Measurements from ENCODE around the gene PSMB7.
"Not testable (repeated sequence)": the region's sequence is repeated elsewhere in the genome, so short reads cannot be mapped to it uniquely, and the experiment has no call there.

Gene PSMB7

GRCh38 chr9:124426361-124426760 lies 11.1 kb upstream of the PSMB7 start:
- H3K36me3 ChIP-seq (ENCODE audit: control insufficient read depth, insufficient read depth, low read length) = no peaks in the 10 kb centered on the region
- H3K27me3 ChIP-seq (ENCODE audit: control insufficient read depth, insufficient read depth, low read length) = peaks cover 6% of the 10 kb centered on the region; the same call in 1 of the 2 replicates
- H3K9me3 ChIP-seq (ENCODE audit: control insufficient read depth, insufficient read depth, low read depth, low read length) = no peaks in the 10 kb centered on the region
- no peak overlapping the region for H3K27ac ChIP-seq (ENCODE audit: low read depth, low read length)
- no peak overlapping the region for H3K9ac ChIP-seq (ENCODE audit: low read length)
- H3K4me1 ChIP-seq (ENCODE audit: control insufficient read depth, insufficient read depth, low read length) = no peaks in the 10 kb centered on the region
- H3K4me3 ChIP-seq (ENCODE audit: low read depth, low read length) = no peak overlapping the region

- not testable (repeated sequence) for H3K9ac ChIP-seq (ENCODE audit: low read length); H3K27me3 ChIP-seq (ENCODE audit: control insufficient read depth, insufficient read depth, low read length); H3K4me3 ChIP-seq (ENCODE audit: low read depth, low read length); H3K9me3 ChIP-seq (ENCODE audit: control insufficient read depth, insufficient read depth, low read depth, low read length); H3K4me1 ChIP-seq (ENCODE audit: control insufficient read depth, insufficient read depth, low read length); H3K27ac ChIP-seq (ENCODE audit: low read depth, low read length); H3K36me3 ChIP-seq (ENCODE audit: control insufficient read depth, insufficient read depth, low read length)
Observed at GRCh38 chr9:124425733-124426132, 10.5 kb upstream of the PSMB7 start.

- Histone ChIP-seq H3K9me3 (ENCODE audit: control insufficient read depth, insufficient read depth, low read depth, low read length) (no peaks in the 10 kb centered on the region), H3K4me1 (ENCODE audit: control insufficient read depth, insufficient read depth, low read length) (no peaks in the 10 kb centered on the region), H3K27me3 (ENCODE audit: control insufficient read depth, insufficient read depth, low read length) (peaks cover 6% of the 10 kb centered on the region; the same call in 1 of the 2 replicates), H3K4me3 (ENCODE audit: low read depth, low read length) (no peak overlapping the region), H3K9ac (ENCODE audit: low read length) (no peak overlapping the region), H3K36me3 (ENCODE audit: control insufficient read depth, insufficient read depth, low read length) (no peaks in the 10 kb centered on the region), H3K27ac (ENCODE audit: low read depth, low read length) (no peak overlapping the region)
Observed at GRCh38 chr9:124423591-124423990, 8.3 kb upstream of the PSMB7 start.

- H3K9me3 ChIP-seq (ENCODE audit: control insufficient read depth, insufficient read depth, low read depth, low read length) = no peaks in the 10 kb centered on the region
- no peak overlapping the region for H3K27ac ChIP-seq (ENCODE audit: low read depth, low read length)
- H3K4me1 ChIP-seq (ENCODE audit: control insufficient read depth, insufficient read depth, low read length) = no peaks in the 10 kb centered on the region
- no peak overlapping the region for H3K9ac ChIP-seq (ENCODE audit: low read length)
- no peaks in the 10 kb centered on the region for H3K36me3 ChIP-seq (ENCODE audit: control insufficient read depth, insufficient read depth, low read length)
- no peak overlapping the region for H3K4me3 ChIP-seq (ENCODE audit: low read depth, low read length)
- H3K27me3 ChIP-seq (ENCODE audit: control insufficient read depth, insufficient read depth, low read length) = peaks cover 6% of the 10 kb centered on the region; the same call in 1 of the 2 replicates
Observed at GRCh38 chr9:124423155-124423554, 7.9 kb upstream of the PSMB7 start.

GRCh38 chr9:124420991-124421543 lies 5.8 kb upstream of the PSMB7 start:
- Histone ChIP-seq H3K9ac (ENCODE audit: low read length) (no peak overlapping the region), H3K27me3 (ENCODE audit: control insufficient read depth, insufficient read depth, low read length) (peaks cover 6% of the 10 kb centered on the region; the same call in 1 of the 2 replicates), H3K9me3 (ENCODE audit: control insufficient read depth, insufficient read depth, low read depth, low read length) (no peaks in the 10 kb centered on the region), H3K4me1 (ENCODE audit: control insufficient read depth, insufficient read depth, low read length) (no peaks in the 10 kb centered on the region; the same call in 1 of the 2 replicates), H3K4me3 (ENCODE audit: low read depth, low read length) (no peak overlapping the region), H3K27ac (ENCODE audit: low read depth, low read length) (no peak overlapping the region), H3K36me3 (ENCODE audit: control insufficient read depth, insufficient read depth, low read length) (no peaks in the 10 kb centered on the region)

DNA sequence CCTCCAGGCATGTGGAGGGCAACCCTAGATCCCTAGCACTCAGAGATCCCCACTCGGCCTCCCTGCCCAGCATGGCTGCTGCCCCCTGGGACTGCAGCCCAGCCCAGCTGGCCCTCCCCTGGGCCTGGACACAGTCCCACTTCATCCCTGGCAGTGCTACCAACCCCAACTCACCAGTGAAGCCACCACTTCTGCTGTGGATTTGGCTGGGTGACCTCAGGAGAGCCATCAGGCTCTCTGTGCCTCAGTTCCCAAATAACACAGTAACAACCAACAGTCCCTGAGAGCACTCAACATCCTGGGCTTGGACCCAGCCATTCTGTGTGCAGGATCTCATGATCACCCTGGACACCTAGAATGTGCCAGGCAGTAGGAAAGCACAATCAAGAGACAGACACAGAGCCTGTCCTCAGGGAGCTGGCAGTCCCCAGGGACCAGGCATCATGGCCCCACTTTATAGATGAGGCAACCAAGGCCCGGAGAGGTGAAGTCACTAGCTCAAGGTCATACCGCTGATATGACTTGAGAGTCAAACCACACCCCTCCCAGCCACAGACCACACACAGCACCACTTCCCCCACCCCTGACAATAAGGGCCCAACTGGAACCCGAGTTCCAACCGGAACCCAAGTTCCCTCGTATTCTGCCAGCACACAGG lies 4.7 kb upstream of the PSMB7 start:
- Histone ChIP-seq H3K4me3 (ENCODE audit: low read depth, low read length) (no peak overlapping the region), H3K9me3 (ENCODE audit: control insufficient read depth, insufficient read depth, low read depth, low read length) (no peaks in the 10 kb centered on the region), H3K36me3 (ENCODE audit: control insufficient read depth, insufficient read depth, low read length) (no peaks in the 10 kb centered on the region), H3K27ac (ENCODE audit: low read depth, low read length) (no peak overlapping the region), H3K4me1 (ENCODE audit: control insufficient read depth, insufficient read depth, low read length) (peaks cover 3% of the 10 kb centered on the region; the same call in 1 of the 2 replicates), H3K9ac (ENCODE audit: low read length) (no peak overlapping the region), H3K27me3 (ENCODE audit: control insufficient read depth, insufficient read depth, low read length) (peaks cover 6% of the 10 kb centered on the region; the same call in 1 of the 2 replicates)

GRCh38 chr9:124415852-124416484 lies 726 bp upstream of the PSMB7 start:
- Histone ChIP-seq H3K9me3 (ENCODE audit: control insufficient read depth, insufficient read depth, low read depth, low read length) (no peaks in the 10 kb centered on the region), H3K36me3 (ENCODE audit: control insufficient read depth, insufficient read depth, low read length) (peaks cover 34% of the 10 kb centered on the region), H3K9ac (ENCODE audit: low read length) (no peak overlapping the region), H3K27me3 (ENCODE audit: control insufficient read depth, insufficient read depth, low read length) (no peaks in the 10 kb centered on the region), H3K4me1 (ENCODE audit: control insufficient read depth, insufficient read depth, low read length) (peaks cover 3% of the 10 kb centered on the region; the same call in 1 of the 2 replicates), H3K27ac (ENCODE audit: low read depth, low read length) (no peak overlapping the region), H3K4me3 (ENCODE audit: low read depth, low read length) (no peak overlapping the region)

DNA sequence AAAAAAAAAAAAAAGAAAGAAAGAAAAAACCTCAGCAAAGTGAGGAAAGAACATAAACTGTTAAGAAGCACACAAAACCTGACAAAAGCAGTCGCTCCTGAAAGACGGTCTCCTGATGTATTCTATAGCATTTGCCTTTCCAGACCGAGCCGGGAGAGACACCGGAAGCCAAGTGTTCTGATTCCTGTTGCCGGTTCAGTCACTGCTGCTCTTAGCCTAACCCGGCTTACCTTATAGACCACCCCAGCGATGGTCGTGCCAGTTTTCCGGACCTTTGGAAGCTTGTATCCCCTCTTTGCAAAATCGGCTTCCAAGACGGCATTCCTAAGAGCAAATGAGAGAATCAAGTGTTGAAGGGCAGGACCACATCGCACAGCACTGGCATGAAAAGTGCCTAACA lies 630 bp downstream of the PSMB7 start:
- Histone ChIP-seq H3K27ac (ENCODE audit: low read depth, low read length) (peak overlapping the region; percentile 86), H3K9ac (ENCODE audit: low read length) (peak overlapping the region; percentile 89), H3K9me3 (ENCODE audit: control insufficient read depth, insufficient read depth, low read depth, low read length) (no peaks in the 10 kb centered on the region), H3K4me1 (ENCODE audit: control insufficient read depth, insufficient read depth, low read length) (peaks cover 3% of the 10 kb centered on the region; the same call in 1 of the 2 replicates), H3K27me3 (ENCODE audit: control insufficient read depth, insufficient read depth, low read length) (no peaks in the 10 kb centered on the region), H3K36me3 (ENCODE audit: control insufficient read depth, insufficient read depth, low read length) (peaks cover 45% of the 10 kb centered on the region), H3K4me3 (ENCODE audit: low read depth, low read length) (peak overlapping the region; percentile 97)

DNA sequence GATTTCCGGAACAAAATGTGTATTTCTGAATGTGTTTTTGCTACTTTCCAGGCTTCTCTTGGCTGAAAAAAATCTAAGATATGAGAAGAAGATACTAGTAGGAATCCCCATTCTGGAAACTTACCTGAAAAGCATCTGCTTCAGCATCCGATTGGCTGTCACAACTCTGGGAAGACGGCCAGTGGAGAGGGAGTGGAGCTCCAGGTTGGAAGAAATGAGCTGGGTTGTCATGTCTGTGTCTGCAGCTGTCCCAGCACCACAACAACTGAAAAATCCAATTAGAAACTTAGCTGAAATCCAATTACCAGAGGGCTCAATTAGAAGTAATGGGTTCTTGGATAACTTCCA lies 3.0 kb downstream of the PSMB7 start:
- Histone ChIP-seq H3K27me3 (ENCODE audit: control insufficient read depth, insufficient read depth, low read length) (no peaks in the 10 kb centered on the region), H3K36me3 (ENCODE audit: control insufficient read depth, insufficient read depth, low read length) (peaks cover 69% of the 10 kb centered on the region), H3K27ac (ENCODE audit: low read depth, low read length) (no peak overlapping the region), H3K4me1 (ENCODE audit: control insufficient read depth, insufficient read depth, low read length) (peaks cover 3% of the 10 kb centered on the region; the same call in 1 of the 2 replicates), H3K4me3 (ENCODE audit: low read depth, low read length) (no peak overlapping the region), H3K9me3 (ENCODE audit: control insufficient read depth, insufficient read depth, low read depth, low read length) (no peaks in the 10 kb centered on the region), H3K9ac (ENCODE audit: low read length) (no peak overlapping the region)

DNA sequence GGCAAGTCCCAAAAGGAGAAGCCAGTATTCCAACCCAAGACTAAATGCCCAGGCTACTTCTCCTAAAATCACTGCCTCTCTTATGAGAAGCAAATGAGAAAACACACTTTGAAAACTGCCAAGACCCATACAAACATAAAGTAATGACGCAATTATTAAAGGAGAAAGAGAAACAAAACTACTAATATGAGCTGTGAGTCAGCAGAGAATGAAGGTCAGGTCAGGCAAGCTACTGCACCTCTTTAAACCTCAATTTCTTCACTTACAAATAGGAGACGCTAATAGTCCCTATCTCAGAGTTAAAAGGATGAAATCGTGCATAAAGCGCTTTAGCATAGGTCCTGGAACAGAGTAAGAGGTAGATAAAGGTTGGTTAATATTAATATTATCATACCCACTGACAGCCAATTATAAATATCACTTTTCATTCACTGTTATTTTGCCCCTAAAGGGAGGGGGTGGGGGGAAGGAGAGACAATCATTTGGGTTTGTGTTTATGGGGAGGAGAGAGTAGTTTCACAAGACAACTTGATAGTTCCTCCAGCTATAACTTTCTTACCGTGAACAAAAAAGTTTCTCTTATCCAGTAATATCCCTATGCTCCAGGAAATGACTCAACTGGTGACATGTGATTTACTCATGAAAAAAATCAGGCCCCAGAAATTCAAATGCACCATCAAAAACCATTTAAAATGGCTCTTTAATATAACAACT lies 3.6 kb downstream of the PSMB7 start:
- no peaks in the 10 kb centered on the region for H3K27me3 ChIP-seq (ENCODE audit: control insufficient read depth, insufficient read depth, low read length)
- H3K9me3 ChIP-seq (ENCODE audit: control insufficient read depth, insufficient read depth, low read depth, low read length) = no peaks in the 10 kb centered on the region
- H3K4me3 ChIP-seq (ENCODE audit: low read depth, low read length) = no peak overlapping the region
- no peak overlapping the region for H3K9ac ChIP-seq (ENCODE audit: low read length)
- H3K36me3 ChIP-seq (ENCODE audit: control insufficient read depth, insufficient read depth, low read length) = peaks cover 74% of the 10 kb centered on the region
- no peak overlapping the region for H3K27ac ChIP-seq (ENCODE audit: low read depth, low read length)
- H3K4me1 ChIP-seq (ENCODE audit: control insufficient read depth, insufficient read depth, low read length) = peaks cover 3% of the 10 kb centered on the region; the same call in 1 of the 2 replicates
